ENCODE data around the gene ZNF143. TPM values are rescaled to one million over a fixed set of nuclear protein-coding genes. Genes with fewer than 3 reads are reported as not detected.

Gene ZNF143
- total RNA-seq, 3 donors from 2014 or later (not counting 1 experiment from before 2014, with no cell fraction given): 27.4 to 32.7 (median 32.6) TPM

GRCh38 chr11:9571071-9571762, 110.4 kb downstream of the ZNF143 start:
- no peak for DNase-seq
- no peak overlapping the region for H3K27ac ChIP-seq (ENCODE audit: low read length)
- 79% methylated on average over 8 of the region's 8 CpGs for WGBS (ENCODE audit: insufficient coverage)
- no peaks in the 10 kb centered on the region for H3K27me3 ChIP-seq (ENCODE audit: control insufficient read depth, insufficient read depth, low read length)
- H3K4me1 Mint-ChIP-seq: peaks cover 16% of the 10 kb centered on the region in 2 donors
- intact Hi-C loops (cut with micrococcal nuclease): no loop called here
- H3K4me3 Mint-ChIP-seq: peak overlapping the region; percentile 88
- H3K36me3 Mint-ChIP-seq: no peaks in the 10 kb centered on the region
- H3K4me1 ChIP-seq (ENCODE audit: control insufficient read depth, insufficient read depth, low read length): peaks cover 17% of the 10 kb centered on the region
- ATAC-seq: no peak
- H3K36me3 ChIP-seq (ENCODE audit: control insufficient read depth, insufficient read depth, low read length): no peaks in the 10 kb centered on the region
- H3K9me3 Mint-ChIP-seq: no peaks in the 10 kb centered on the region
- TF ChIP-seq CTCF (IDR thresholded peaks at IDR 0.05): no peak
- H3K27ac Mint-ChIP-seq: no peak overlapping the region
- H3K9me3 ChIP-seq (ENCODE audit: control insufficient read depth, insufficient read depth, low read length): no peaks in the 10 kb centered on the region
- no peak overlapping the region for H3K4me3 ChIP-seq (ENCODE audit: low read length)
- no peaks in the 10 kb centered on the region for H3K27me3 Mint-ChIP-seq (ENCODE audit: low read depth in 2 of 2)

GRCh38 chr11:9571763-9572115, 110.9 kb downstream of the ZNF143 start:
- ATAC-seq (no peak), DNase-seq (no peak)
- peaks cover 16 to 19% of the 10 kb centered on the region in 2 donors for H3K4me1 Mint-ChIP-seq
- no peak for TF ChIP-seq CTCF (IDR thresholded peaks at IDR 0.05)
- Histone ChIP-seq H3K4me3 (ENCODE audit: low read length) (no peak overlapping the region), H3K27ac (ENCODE audit: low read length) (no peak overlapping the region), H3K36me3 (ENCODE audit: control insufficient read depth, insufficient read depth, low read length) (no peaks in the 10 kb centered on the region), H3K4me1 (ENCODE audit: control insufficient read depth, insufficient read depth, low read length) (peaks cover 17% of the 10 kb centered on the region), H3K9me3 (ENCODE audit: control insufficient read depth, insufficient read depth, low read length) (no peaks in the 10 kb centered on the region), H3K27me3 (ENCODE audit: control insufficient read depth, insufficient read depth, low read length) (no peaks in the 10 kb centered on the region)
- 98% methylated on average over 5 of the region's 6 CpGs for WGBS (ENCODE audit: insufficient coverage)
- no peaks in the 10 kb centered on the region for H3K27me3 Mint-ChIP-seq (ENCODE audit: low read depth in 2 of 2)
- peak overlapping the region; percentile 88 for H3K4me3 Mint-ChIP-seq
- intact Hi-C loops (cut with micrococcal nuclease): no loop called here
- H3K27ac Mint-ChIP-seq: peak overlapping the region; percentile 59 to 74
- no peaks in the 10 kb centered on the region for H3K9me3 Mint-ChIP-seq
- H3K36me3 Mint-ChIP-seq: no peaks in the 10 kb centered on the region

GRCh38 chr11:9573052-9573774, 112.4 kb downstream of the ZNF143 start, which contains the start of gene WEE1:
TSS of gene WEE1 (plus strand) at chr11:9573670. CDS start at chr11:9573934, 264 bp downstream.
- intact Hi-C loops (cut with micrococcal nuclease): loop anchor here (1.0 kb wide), 2 partner anchors 41 to 113 kb away; no protein-coding TSS in a partner anchor
- TF ChIP-seq CTCF (IDR thresholded peaks at IDR 0.05): no peak
- no peaks in the 10 kb centered on the region for H3K36me3 Mint-ChIP-seq
- peak within 1 kb of the TSS; percentile 97 for H3K4me3 ChIP-seq (ENCODE audit: low read length)
- no peaks in the 10 kb centered on the region for H3K9me3 Mint-ChIP-seq
- H3K27ac ChIP-seq (ENCODE audit: low read length): peak within 1 kb of the TSS; percentile 83
- peak within 1 kb of the TSS; percentile 92 for H3K4me3 Mint-ChIP-seq
- ATAC-seq: peak; percentile 90 to 97 (median 91)
- H3K36me3 ChIP-seq (ENCODE audit: control insufficient read depth, insufficient read depth, low read length): peaks cover 4% of the 10 kb centered on the region
- peaks cover 17% of the 10 kb centered on the region for H3K4me1 ChIP-seq (ENCODE audit: control insufficient read depth, insufficient read depth, low read length)
- WGBS (ENCODE audit: insufficient coverage): under 1% methylated on average over 73 of the region's 73 CpGs
- peak; percentile 96 to 97 for DNase-seq
- no peaks in the 10 kb centered on the region for H3K9me3 ChIP-seq (ENCODE audit: control insufficient read depth, insufficient read depth, low read length)
- peak within 1 kb of the TSS; percentile 85 to 90 for H3K27ac Mint-ChIP-seq
- H3K27me3 Mint-ChIP-seq (ENCODE audit: low read depth in 2 of 2): no peaks in the 10 kb centered on the region
- H3K27me3 ChIP-seq (ENCODE audit: control insufficient read depth, insufficient read depth, low read length): no peaks in the 10 kb centered on the region
- H3K4me1 Mint-ChIP-seq: peaks cover 23 to 33% of the 10 kb centered on the region in 2 donors

Data from natural killer cell (primary cell).